HCT116 (cell line): ENCODE results near the gene CLEC16A. TPM values are rescaled to one million over a fixed set of nuclear protein-coding genes. Genes with fewer than 3 reads are reported as not detected.

Source experiments
- ATAC-seq: fragments of 200-7000 bp; cut with Tn5 transposase; 2 replicates; pipeline ENCODE4 v1.9.1; 2020; ENCODE audit warnings: mild to moderate bottlenecking, moderate library complexity
- BruUV-seq: library from RNA; stranded (reverse); fragments of 400-500 nt; replicated peaks from 2 replicates; lab custom pipeline; 2021; lab: Mats Ljungman, UMichigan
- CTCF ChIA-PET: fragments of 300-600 bp; sonication (Branson Sonifier 250); formaldehyde crosslinking; loops from one replicate; lab custom pipeline; 2021; ENCODE audit warnings: antibody characterized with exemption; lab: Charles Lee
- POLR2A ChIA-PET: fragments of 300-600, 350-600 bp; sonication (Branson Sonifier 250); formaldehyde crosslinking; loops from one replicate; lab custom pipeline; 2021; ENCODE audit warnings: antibody characterized with exemption; lab: Charles Lee
- RAD21 ChIA-PET, 2 experiments: fragments of 300-600 bp; sonication (Branson Sonifier 250); formaldehyde crosslinking; loops; one replicate each; lab custom pipeline; 2023; ENCODE audit warnings: low total read pairs in 2 of 2; ENCODE audit not compliant: uncharacterized antibody in 2 of 2, unreplicated experiment in 2 of 2, low non-redundant PET in 1 of 2; lab: Charles Lee
- DNase-seq: peaks from one replicate; pipeline ENCODE4 v3.0.0-alpha.2; 2010; ENCODE audit warnings: low read depth, low spot score
- H2AFZ ChIP-seq: fragments of 200-600 bp; shearing (Covaris generic), sonication (generic); 2 replicates; pipeline ENCODE4 v1.6.1; 2017; ENCODE audit warnings: low read depth, mixed run types, mixed read lengths, antibody characterized with exemption, low read length; ENCODE audit not compliant: poor library complexity, severe bottlenecking
- H3K27ac ChIP-seq: 2 replicates; pipeline ENCODE4 v1.5.1; 2012; ENCODE audit warnings: low read depth, low read length
- H3K27me3 ChIP-seq: fragments of 200-600 bp; sonication (generic); 2 replicates; pipeline ENCODE4 v1.6.1; 2016; ENCODE audit warnings: mixed run types, low read length, mixed read lengths; ENCODE audit not compliant: insufficient read depth
- H3K36me3 ChIP-seq, 2 experiments: fragments of 200-500 bp in 1 of 2; fragments of 200-600 bp in 1 of 2; sonication (Bioruptor generic) in 1 of 2; sonication (generic) in 1 of 2; 2 replicates each; pipeline versions ENCODE4 v1.5.1 to v1.6.1; 2014 to 2016; ENCODE audit warnings: low read length in 2 of 2, inconsistent platforms in 1 of 2, mixed read lengths in 1 of 2, mixed run types in 1 of 2; ENCODE audit not compliant: insufficient read depth in 2 of 2, control insufficient read depth in 1 of 2
- H3K4me1 ChIP-seq, 2 experiments: fragments of 200-600 bp in 1 of 2; sonication (generic) in 1 of 2; 2 replicates each; pipeline versions ENCODE4 v1.5.1 to v1.6.1; 2012 to 2017; ENCODE audit warnings: low read length in 2 of 2, inconsistent platforms in 1 of 2, mild to moderate bottlenecking in 1 of 2, mixed read lengths in 1 of 2, mixed run types in 1 of 2, moderate library complexity in 1 of 2; ENCODE audit not compliant: insufficient read depth in 2 of 2, control insufficient read depth in 1 of 2
- H3K4me2 ChIP-seq: fragments of 200-600 bp; sonication (generic); 2 replicates; pipeline ENCODE4 v1.6.1; 2017; ENCODE audit warnings: mixed run types, low read length, mixed read lengths
- H3K4me3 ChIP-seq, 2 experiments: fragments of 200-600 bp in 1 of 2; sonication (generic) in 1 of 2; replicated peaks in 1 of 2; 2 replicates each; pipeline ENCODE4 v1.5.1; 2011 to 2016; ENCODE audit warnings: low read length in 2 of 2, control low read depth in 1 of 2, low read depth in 1 of 2, mild to moderate bottlenecking in 1 of 2, mixed read lengths in 1 of 2, mixed run types in 1 of 2
- H3K79me2 ChIP-seq: fragments of 200-600 bp; sonication (generic); 2 replicates; pipeline ENCODE4 v1.6.1; 2017; ENCODE audit warnings: mild to moderate bottlenecking, mixed run types, low read length, moderate library complexity, mixed read lengths; ENCODE audit not compliant: insufficient read depth
- H3K9ac ChIP-seq: fragments of 200-600 bp; sonication (generic); 2 replicates; pipeline ENCODE4 v1.6.1; 2016; ENCODE audit warnings: low read length, mixed read lengths
- H3K9me2 ChIP-seq: fragments of 200-600 bp; sonication (generic), shearing (Covaris generic); 2 replicates; pipeline ENCODE4 v1.6.1; 2017; ENCODE audit warnings: mixed run types, mild to moderate bottlenecking, moderate library complexity; ENCODE audit not compliant: insufficient read depth
- H3K9me3 ChIP-seq, 2 experiments: fragments of 200-500 bp in 1 of 2; fragments of 200-600 bp in 1 of 2; sonication (Bioruptor generic) in 1 of 2; sonication (generic) in 1 of 2; 2 replicates each; pipeline ENCODE4 v1.6.1; 2014 to 2017; ENCODE audit warnings: low read length in 2 of 2, mixed read lengths in 2 of 2, inconsistent platforms in 1 of 2, low read depth in 1 of 2, mild to moderate bottlenecking in 1 of 2, mixed run types in 1 of 2, moderate library complexity in 1 of 2; ENCODE audit not compliant: control insufficient read depth in 1 of 2, insufficient read depth in 1 of 2
- H4K20me1 ChIP-seq: fragments of 200-600 bp; sonication (generic), shearing (Covaris generic); 2 replicates; pipeline ENCODE4 v1.6.1; 2017; ENCODE audit warnings: mixed run types, mild to moderate bottlenecking, moderate library complexity; ENCODE audit not compliant: insufficient read depth
- CEBPB ChIP-seq: IDR thresholded peaks from 2 replicates; pipeline ENCODE4 v1.6.1; 2012; ENCODE audit warnings: low read depth
- TCF7L2 ChIP-seq: IDR thresholded peaks from 2 replicates; pipeline ENCODE4 v1.7.0; 2011; ENCODE audit warnings: borderline replicate concordance, inconsistent platforms; ENCODE audit not compliant: insufficient read depth, insufficient read length; ENCODE audit errors: extremely low read depth
- intact Hi-C: fragments of 100-400 bp; cut with micrococcal nuclease; formaldehyde crosslinking; loops from 2 replicates; pipeline ENCODE4 v1.10.0; 2022
- total RNA-seq: library from RNA; stranded (reverse); gene quantifications from one replicate; pipeline ENCODE4 v1.2.1, GENCODE V29; 2021; ENCODE audit not compliant: unreplicated experiment
- TF ChIP-seq, protein P1 (sequence below): IDR thresholded peaks from 2 replicates; pipeline ENCODE4 v1.6.1; 2011; ENCODE audit warnings: mild to moderate bottlenecking, low read length, moderate library complexity; ENCODE audit not compliant: insufficient replicate concordance; ENCODE audit errors: extremely low read depth

CLEC16A gene
- total RNA-seq, 1 experiment from 2014 or later: 18.0 TPM

DNA sequence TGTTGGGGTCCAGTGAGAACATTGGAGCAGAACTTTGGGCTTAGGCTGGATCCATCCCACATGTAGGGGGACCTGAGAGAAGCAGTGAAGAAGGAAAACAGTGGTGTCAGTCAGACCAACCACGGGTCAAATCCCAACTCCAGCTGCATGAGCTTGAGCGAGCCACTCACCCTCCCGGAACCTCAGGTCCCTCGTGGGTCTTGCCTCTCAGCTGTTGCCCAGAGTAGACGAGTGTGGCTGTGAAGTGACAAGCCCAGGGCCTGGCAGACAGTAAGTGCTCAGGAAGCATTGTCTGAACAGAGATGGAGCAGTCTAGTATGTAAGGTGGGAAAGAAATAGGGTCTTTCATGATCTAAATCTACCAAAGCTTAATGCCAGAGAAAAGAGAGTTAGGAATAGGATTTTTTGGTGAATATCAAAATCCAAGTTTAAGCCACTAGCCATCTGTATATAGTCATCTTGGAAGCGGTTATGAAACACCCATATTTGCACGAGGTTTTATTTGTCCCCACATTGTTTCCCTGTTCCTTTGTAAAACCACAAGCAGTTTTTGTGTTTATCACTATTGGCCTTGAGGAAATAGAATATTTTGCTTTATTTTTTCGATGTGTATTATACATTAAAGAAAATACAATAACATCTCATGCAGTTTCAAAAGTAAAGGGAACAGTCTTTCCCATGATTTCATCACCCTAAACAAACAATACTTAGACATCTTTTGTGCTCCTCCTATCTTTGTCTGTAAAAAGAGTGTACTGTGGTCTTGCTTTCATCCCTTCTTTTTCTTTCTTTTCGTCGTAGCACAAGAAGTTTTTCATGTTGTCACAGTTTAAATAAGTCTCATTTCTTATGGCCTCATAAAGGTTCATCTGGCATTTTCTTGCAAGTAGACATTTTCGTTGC lies 112.0 kb downstream of the CLEC16A start:
- H3K27me3 ChIP-seq: no peaks in the 10 kb centered on the region
- no peak overlapping the region for H3K27ac ChIP-seq
- H4K20me1 ChIP-seq: no peaks in the 10 kb centered on the region
- H3K9me2 ChIP-seq: no peaks in the 10 kb centered on the region
- TF ChIP-seq TCF7L2 (no peak), CEBPB (peak; percentile 48; the same call in 1 of the 2 replicates)
- TF ChIP-seq, all 23 proteins: peak for 1
- Histone ChIP-seq H3K9me3 (no peaks in the 10 kb centered on the region), H3K4me2 (no peak overlapping the region), H3K4me1 (no peaks in the 10 kb centered on the region), H3K4me3 (no peak overlapping the region), H3K9ac (no peak overlapping the region), H2AFZ (no peak overlapping the region), H3K79me2 (no peaks in the 10 kb centered on the region), H3K36me3 (no peaks in the 10 kb centered on the region; a peak in 1 of 4 replicates)
- ATAC-seq (no peak), DNase-seq (no peak)
- no TSS peak for BruUV-seq
- POLR2A ChIA-PET: no interaction called here
- RAD21 ChIA-PET: interaction anchor here in 1 of 2 experiments (0.5 kb wide), 1 partner anchor 333 kb away, joined by 3 read pairs; no protein-coding TSS in a partner anchor
- intact Hi-C loops: no loop called here
- CTCF ChIA-PET: no interaction called here

DNA sequence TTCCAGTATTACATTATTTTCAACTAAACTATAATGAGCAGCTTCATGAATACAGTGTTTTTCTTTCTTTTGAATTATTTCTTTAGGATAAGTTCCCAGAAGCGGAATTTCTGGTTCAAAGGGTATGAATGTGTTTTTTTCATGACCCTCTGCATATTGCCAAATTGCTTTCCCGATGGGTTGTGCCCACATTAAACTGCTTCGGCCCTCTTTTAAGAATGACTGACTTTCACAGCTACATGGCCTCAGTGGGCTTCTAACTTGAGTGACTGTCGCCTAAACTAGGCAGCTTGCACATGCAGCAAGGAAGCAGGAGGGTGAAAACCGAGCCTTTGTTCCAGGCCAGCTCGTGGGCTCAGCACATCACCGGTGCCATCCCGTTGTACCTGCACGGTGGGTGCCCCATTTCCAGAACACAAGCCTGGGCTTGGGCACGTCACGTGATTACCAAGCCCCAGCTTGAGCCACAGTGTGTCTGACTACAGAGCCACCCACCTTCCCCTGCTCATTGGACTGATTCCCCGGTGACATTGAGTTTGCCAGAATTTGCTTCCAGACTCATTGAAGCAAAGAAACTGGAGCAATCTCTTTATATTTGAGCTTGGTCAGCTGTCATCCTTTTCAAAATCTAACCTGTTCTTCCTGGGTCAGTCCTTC lies 112.8 kb downstream of the CLEC16A start:
- Histone ChIP-seq H3K9me2 (no peaks in the 10 kb centered on the region), H3K9ac (no peak overlapping the region), H3K4me2 (no peak overlapping the region), H3K9me3 (no peaks in the 10 kb centered on the region), H3K27ac (no peak overlapping the region), H3K4me3 (no peak overlapping the region), H2AFZ (no peak overlapping the region), H3K36me3 (no peaks in the 10 kb centered on the region; a peak in 1 of 4 replicates), H3K79me2 (no peaks in the 10 kb centered on the region), H3K27me3 (no peaks in the 10 kb centered on the region), H3K4me1 (no peaks in the 10 kb centered on the region), H4K20me1 (no peaks in the 10 kb centered on the region)
- intact Hi-C loops: no loop called here
- ATAC-seq (no peak), DNase-seq (no peak)
- TF ChIP-seq, protein P1, sequence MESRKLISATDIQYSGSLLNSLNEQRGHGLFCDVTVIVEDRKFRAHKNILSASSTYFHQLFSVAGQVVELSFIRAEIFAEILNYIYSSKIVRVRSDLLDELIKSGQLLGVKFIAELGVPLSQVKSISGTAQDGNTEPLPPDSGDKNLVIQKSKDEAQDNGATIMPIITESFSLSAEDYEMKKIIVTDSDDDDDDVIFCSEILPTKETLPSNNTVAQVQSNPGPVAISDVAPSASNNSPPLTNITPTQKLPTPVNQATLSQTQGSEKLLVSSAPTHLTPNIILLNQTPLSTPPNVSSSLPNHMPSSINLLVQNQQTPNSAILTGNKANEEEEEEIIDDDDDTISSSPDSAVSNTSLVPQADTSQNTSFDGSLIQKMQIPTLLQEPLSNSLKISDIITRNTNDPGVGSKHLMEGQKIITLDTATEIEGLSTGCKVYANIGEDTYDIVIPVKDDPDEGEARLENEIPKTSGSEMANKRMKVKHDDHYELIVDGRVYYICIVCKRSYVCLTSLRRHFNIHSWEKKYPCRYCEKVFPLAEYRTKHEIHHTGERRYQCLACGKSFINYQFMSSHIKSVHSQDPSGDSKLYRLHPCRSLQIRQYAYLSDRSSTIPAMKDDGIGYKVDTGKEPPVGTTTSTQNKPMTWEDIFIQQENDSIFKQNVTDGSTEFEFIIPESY: no peak
- BruUV-seq: no TSS peak
- CTCF ChIA-PET: no interaction called here
- RAD21 ChIA-PET: no interaction called here
- POLR2A ChIA-PET: no interaction called here
